Lung (tissue), 12 donors: ENCODE results near the gene EPHB2. TPM values are rescaled to one million over a fixed set of nuclear protein-coding genes. Genes with fewer than 3 reads are reported as not detected.

ENCODE experiments used
- ATAC-seq: fragments of 200-7000 bp; cut with Tn5 transposase; one replicate; pipeline ENCODE4 v1.9.1; 2020; ENCODE audit warnings: moderate number of reproducible peaks; ENCODE audit not compliant: insufficient read depth, low FRiP score
- DNase-seq, 3 donors: peaks; one replicate each; pipeline ENCODE4 v3.0.0-alpha.2; 2013 to 2017
- H3K27ac ChIP-seq, 2 donors: one replicate each; pipeline ENCODE4 v1.5.1; 2013; ENCODE audit warnings: mild to moderate bottlenecking in 2 of 2, moderate library complexity in 2 of 2, control low read depth in 1 of 2, inconsistent platforms in 1 of 2, low read depth in 1 of 2, low read length in 1 of 2
- H3K27me3 ChIP-seq, 3 donors: one replicate each; pipeline ENCODE4 v1.5.1; 2013; ENCODE audit warnings: low read length in 2 of 3; ENCODE audit not compliant: control insufficient read depth in 3 of 3, insufficient read depth in 3 of 3
- H3K36me3 ChIP-seq, 4 donors: one replicate each; pipeline ENCODE4 v1.5.1; 2013; ENCODE audit warnings: low read length in 4 of 4, mild to moderate bottlenecking in 1 of 4, moderate library complexity in 1 of 4; ENCODE audit not compliant: control insufficient read depth in 4 of 4, insufficient read depth in 4 of 4
- H3K4me1 ChIP-seq, 5 donors: one replicate each; pipeline ENCODE4 v1.5.1; 2013; ENCODE audit warnings: low read length in 5 of 5, mild to moderate bottlenecking in 2 of 5, moderate library complexity in 1 of 5; ENCODE audit not compliant: control insufficient read depth in 5 of 5, insufficient read depth in 5 of 5
- H3K4me3 ChIP-seq: one replicate; pipeline ENCODE4 v1.5.1; 2013; ENCODE audit warnings: mild to moderate bottlenecking, control low read depth, moderate library complexity
- H3K9ac ChIP-seq, 2 donors: one replicate each; pipeline ENCODE4 v1.5.1; 2013; ENCODE audit warnings: low read length in 2 of 2, control low read depth in 1 of 2; ENCODE audit not compliant: insufficient read depth in 1 of 2
- H3K9me3 ChIP-seq, 4 donors: one replicate each; pipeline ENCODE4 v1.5.1; 2013; ENCODE audit warnings: low read length in 3 of 4, mild to moderate bottlenecking in 1 of 4, moderate library complexity in 1 of 4; ENCODE audit not compliant: control insufficient read depth in 4 of 4, insufficient read depth in 3 of 4
- WGBS, 2 donors: extraction: QIAGEN DNeasy Blood & Tissue Kit; methylation state at CpG; one replicate each; pipeline ENCODE4 v1.1.7; 2013; 5-methylcytosine and 5-hydroxymethylcytosine counted together
- polyA plus RNA-seq, 2 donors: library from polyadenylated mRNA; stranded (reverse); fragments of 200-250 nt; gene quantifications; one replicate each; pipeline ENCODE4 v1.2.1, GENCODE V29; 2013
- total RNA-seq, 2 donors: library from RNA; depleted of rRNA in 1 of 2; stranded (reverse); fragments of >200 nt in 1 of 2; gene quantifications; one replicate each; pipeline ENCODE4 v1.2.1, GENCODE V29; 2014 to 2021
- TF ChIP-seq, protein P1 (sequence below): IDR thresholded peaks from 2 replicates; pipeline ENCODE4 v1.5.1; 2012; ENCODE audit warnings: mild to moderate bottlenecking; ENCODE audit errors: control extremely low read depth, extremely low read depth
- donor health status: control.
- donor health status: control.
- donor health status: Bipolar disorder and iron deficiency.
- donor health status: healthy.
- donor health status: DM: yes; HTN: yes; CAD: no.

Gene EPHB2
- total and polyA plus RNA-seq, 4 donors: 1.2 to 8.5 (median 5.8) TPM

DNA sequence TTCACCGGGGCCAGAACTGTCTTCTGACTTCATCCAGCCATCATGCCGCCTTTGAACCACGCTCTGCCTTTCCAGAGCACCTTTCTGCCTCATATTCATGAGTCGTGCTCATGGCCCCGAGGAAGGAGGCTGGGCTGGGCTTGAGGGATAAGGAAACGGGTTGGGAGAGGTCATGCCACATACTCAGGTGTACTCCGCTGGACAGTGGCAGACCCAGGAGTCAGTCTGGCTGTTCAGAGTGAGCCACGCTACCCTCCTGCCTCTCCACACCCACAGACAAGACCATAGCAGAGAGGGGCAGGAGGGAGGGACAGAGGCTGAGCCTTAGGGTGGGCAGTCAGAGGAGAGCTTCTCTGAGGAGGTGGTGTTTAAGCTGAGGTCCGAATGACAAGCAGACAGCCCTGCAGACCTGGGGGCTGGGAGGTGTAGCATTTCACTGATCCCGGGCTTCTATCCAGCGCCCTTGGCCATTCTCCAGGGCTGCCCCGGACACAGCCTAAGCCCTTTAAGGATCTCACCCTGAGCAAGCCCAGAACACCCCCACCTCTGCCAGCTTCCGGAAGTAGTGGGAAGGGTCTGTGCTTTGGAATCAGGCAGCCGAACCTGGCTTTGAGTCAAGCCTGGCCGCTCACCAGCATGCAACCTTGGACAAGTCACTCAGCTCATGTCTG, 159.7 kb downstream of the EPHB2 start:
- Histone ChIP-seq H3K36me3 (peaks cover 0 to 6% (median 2%) of the 10 kb centered on the region in 4 donors), H3K4me3 (no peak overlapping the region), H3K4me1 (peaks cover 0 to 7% (median 4%) of the 10 kb centered on the region in 5 donors), H3K27ac (no peak overlapping the region), H3K27me3 (peaks cover 0 to 3% (median 0%) of the 10 kb centered on the region in 3 donors), H3K9ac (no peak overlapping the region), H3K9me3 (peaks cover 0 to 6% (median 3%) of the 10 kb centered on the region in 4 donors)
- DNase-seq (peak; percentile 21 to 31 (median 29)), ATAC-seq (no peak)
- 50 to 71% methylated on average over 15 of the region's 15 CpGs for WGBS, 2 donors
- TF ChIP-seq, protein P1, sequence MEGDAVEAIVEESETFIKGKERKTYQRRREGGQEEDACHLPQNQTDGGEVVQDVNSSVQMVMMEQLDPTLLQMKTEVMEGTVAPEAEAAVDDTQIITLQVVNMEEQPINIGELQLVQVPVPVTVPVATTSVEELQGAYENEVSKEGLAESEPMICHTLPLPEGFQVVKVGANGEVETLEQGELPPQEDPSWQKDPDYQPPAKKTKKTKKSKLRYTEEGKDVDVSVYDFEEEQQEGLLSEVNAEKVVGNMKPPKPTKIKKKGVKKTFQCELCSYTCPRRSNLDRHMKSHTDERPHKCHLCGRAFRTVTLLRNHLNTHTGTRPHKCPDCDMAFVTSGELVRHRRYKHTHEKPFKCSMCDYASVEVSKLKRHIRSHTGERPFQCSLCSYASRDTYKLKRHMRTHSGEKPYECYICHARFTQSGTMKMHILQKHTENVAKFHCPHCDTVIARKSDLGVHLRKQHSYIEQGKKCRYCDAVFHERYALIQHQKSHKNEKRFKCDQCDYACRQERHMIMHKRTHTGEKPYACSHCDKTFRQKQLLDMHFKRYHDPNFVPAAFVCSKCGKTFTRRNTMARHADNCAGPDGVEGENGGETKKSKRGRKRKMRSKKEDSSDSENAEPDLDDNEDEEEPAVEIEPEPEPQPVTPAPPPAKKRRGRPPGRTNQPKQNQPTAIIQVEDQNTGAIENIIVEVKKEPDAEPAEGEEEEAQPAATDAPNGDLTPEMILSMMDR: no peak

DNA sequence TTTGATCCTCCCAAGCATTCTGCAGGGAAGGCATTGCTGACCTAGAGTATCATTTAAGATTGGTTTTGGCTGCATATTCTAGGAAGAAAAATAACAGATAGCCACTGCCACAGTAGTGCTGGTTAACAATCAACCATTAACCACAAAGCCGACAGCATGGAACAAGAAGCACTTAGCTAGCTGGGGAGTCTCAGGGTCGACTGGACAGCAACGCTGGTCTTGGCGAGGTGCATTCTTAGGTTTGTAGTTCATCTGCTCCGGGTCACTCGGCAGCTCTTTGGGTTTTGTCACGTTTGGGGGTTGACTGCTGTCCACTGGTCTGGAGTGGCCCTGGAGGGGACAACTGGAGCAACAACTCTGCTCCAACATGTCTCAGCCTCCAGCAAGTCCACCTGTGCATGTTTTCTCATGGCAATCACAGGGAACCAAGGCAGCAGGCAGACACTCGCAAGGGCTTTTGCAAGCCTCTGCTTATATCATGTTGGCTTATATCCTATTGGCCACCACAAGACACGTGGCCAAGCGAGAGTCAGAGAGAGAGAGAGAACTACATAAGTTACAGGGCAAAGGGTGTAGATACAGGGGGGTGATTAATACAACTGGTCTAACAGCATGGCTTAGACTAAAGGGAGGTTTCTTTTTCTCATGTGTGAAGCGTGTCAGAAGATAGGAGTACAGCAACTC, 162.5 kb downstream of the EPHB2 start:
- Histone ChIP-seq H3K9me3 (peaks cover 0 to 3% (median 0%) of the 10 kb centered on the region in 4 donors), H3K27ac (no peak overlapping the region), H3K36me3 (peaks cover 0 to 6% (median 2%) of the 10 kb centered on the region in 4 donors), H3K27me3 (peaks cover 0 to 3% (median 0%) of the 10 kb centered on the region in 3 donors), H3K9ac (no peak overlapping the region), H3K4me1 (peaks cover 0 to 8% (median 4%) of the 10 kb centered on the region in 5 donors), H3K4me3 (no peak overlapping the region)
- TF ChIP-seq, protein P1: no peak
- WGBS, 2 donors: 85 to 88% methylated on average over 11 of the region's 11 CpGs
- ATAC-seq (no peak), DNase-seq (no peak)

DNA sequence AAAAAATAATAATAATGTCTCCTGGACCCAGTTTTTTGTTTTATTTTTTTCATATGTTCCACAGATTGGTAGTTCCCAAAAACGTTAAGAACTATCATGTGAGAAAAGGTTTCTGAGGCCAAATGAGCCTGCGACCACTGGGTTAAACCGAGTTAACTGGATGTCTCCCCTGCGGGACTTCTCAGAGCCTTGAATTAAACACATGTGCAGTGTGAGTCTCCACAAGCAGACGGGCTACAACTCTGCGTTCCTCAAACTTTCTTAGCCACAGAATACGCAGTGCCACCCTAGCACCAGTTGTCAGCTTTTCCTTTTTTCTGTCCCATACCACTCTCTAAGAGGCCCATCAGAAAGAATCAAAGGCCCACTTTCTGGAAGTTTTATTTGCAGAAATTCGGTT, 164.1 kb downstream of the EPHB2 start:
- no peak overlapping the region for H3K4me3 ChIP-seq
- peaks cover 0 to 4% (median 1%) of the 10 kb centered on the region in 4 donors for H3K36me3 ChIP-seq
- H3K27me3 ChIP-seq: peaks cover 0 to 3% (median 0%) of the 10 kb centered on the region in 3 donors
- no peak overlapping the region for H3K27ac ChIP-seq
- DNase-seq: no peak
- TF ChIP-seq, protein P1: no peak
- H3K9me3 ChIP-seq: no peaks in the 10 kb centered on the region
- 84 to 88% methylated on average over 8 of the region's 8 CpGs for WGBS, 2 donors
- H3K9ac ChIP-seq: no peak overlapping the region
- peaks cover 0 to 8% (median 4%) of the 10 kb centered on the region in 5 donors for H3K4me1 ChIP-seq
- ATAC-seq: no peak
